K562 (cell line): Measurements from ENCODE around the gene TRIM65. TPM values are rescaled to one million over a fixed set of nuclear protein-coding genes. Genes with fewer than 3 reads are reported as not detected.

Experiments used
- CREB3 ChIP-seq: fragments of 450-650 bp; conservative IDR thresholded peaks from 2 replicates; pipeline ENCODE4 v1.6.1; 2016; ENCODE audit warnings: missing genetic modification characterization, low read depth, mild to moderate bottlenecking, missing compliant biosample characterization, moderate library complexity
- CREM ChIP-seq: IDR thresholded peaks from 2 replicates; pipeline ENCODE4 v1.6.1; 2014; ENCODE audit warnings: antibody characterized with exemption, low read depth
- CTBP1 ChIP-seq: fragments of 450-650 bp; IDR thresholded peaks from 2 replicates; pipeline ENCODE4 v1.6.1; 2016; ENCODE audit warnings: borderline replicate concordance
- ETS1 ChIP-seq: conservative IDR thresholded peaks from 2 replicates; pipeline ENCODE4 v1.6.1; 2011; ENCODE audit warnings: low read depth, mild to moderate bottlenecking, low read length; ENCODE audit not compliant: control insufficient read depth
- KLF1 ChIP-seq: fragments of 450-650 bp; IDR thresholded peaks from 2 replicates; pipeline ENCODE4 v1.6.1; 2016; ENCODE audit warnings: missing genetic modification characterization, missing compliant biosample characterization
- KLF16 ChIP-seq: IDR thresholded peaks from 2 replicates; pipeline ENCODE4 v1.6.1; 2016; ENCODE audit warnings: antibody characterized with exemption
- NBN ChIP-seq: fragments of 450-650 bp; IDR thresholded peaks from 2 replicates; pipeline ENCODE4 v1.6.1; 2016; ENCODE audit warnings: low read depth, mild to moderate bottlenecking
- RBFOX2 ChIP-seq: fragments of 200-400 bp; formaldehyde crosslinking; IDR thresholded peaks from 2 replicates; pipeline ENCODE4 v1.6.1; 2017; ENCODE audit warnings: low read depth, mild to moderate bottlenecking, low read length, moderate library complexity
- RBM25 ChIP-seq: fragments of 200-400 bp; formaldehyde crosslinking; IDR thresholded peaks from 2 replicates; pipeline ENCODE4 v1.6.1; 2018; ENCODE audit warnings: low read length, low read depth, moderate library complexity; ENCODE audit not compliant: severe bottlenecking
- RCOR1 ChIP-seq, 2 experiments: IDR thresholded peaks; 2 replicates each; pipeline ENCODE4 v1.6.1; 2012; ENCODE audit warnings: low read depth in 2 of 2, low read length in 2 of 2, borderline replicate concordance in 1 of 2, improper control_type of control experiment in 1 of 2
- TFAP4 ChIP-seq: sonication (generic); formaldehyde crosslinking; IDR thresholded peaks from 2 replicates; pipeline ENCODE4 v1.8.0; 2022; ENCODE audit warnings: missing genetic modification reagents, mild to moderate bottlenecking, moderate library complexity, borderline replicate concordance
- TGIF2 ChIP-seq: sonication (generic); formaldehyde crosslinking; IDR thresholded peaks from 2 replicates; pipeline ENCODE4 v1.8.1; 2022; ENCODE audit warnings: mild to moderate bottlenecking, missing genetic modification reagents, moderate library complexity
- XRCC5 ChIP-seq: fragments of 200-400 bp; formaldehyde crosslinking; IDR thresholded peaks from 2 replicates; pipeline ENCODE4 v1.6.1; 2017; ENCODE audit warnings: low read depth, mild to moderate bottlenecking, low read length
- ZBTB49 ChIP-seq: sonication (generic); formaldehyde crosslinking; IDR thresholded peaks from 2 replicates; pipeline ENCODE4 v1.8.0; 2022; ENCODE audit warnings: missing genetic modification reagents, mild to moderate bottlenecking, borderline replicate concordance
- ZNF592 ChIP-seq: fragments of 450-650 bp; IDR thresholded peaks from 2 replicates; pipeline ENCODE4 v1.6.1; 2017; ENCODE audit warnings: antibody characterized with exemption, mild to moderate bottlenecking
- polyA plus RNA-seq, 8 experiments: library from polyadenylated mRNA; depleted of rRNA in 4 of 8; stranded (reverse) in 5 of 8; unstranded in 3 of 8; fragments of >200 nt; fragmentation: Nextera tagmentation in 2 of 8; fragmentation: Illumina TruSeq in 1 of 8; extraction: Ambion mirVana in 2 of 8; extraction: Trizol in 1 of 8; gene quantifications; 2 replicates each; pipeline versions ENCODE4 v1.2.1 to v1.2.3, GENCODE V29; 2011 to 2014; ENCODE audit warnings: inconsistent platforms in 1 of 8, missing spikeins in 1 of 8
- total RNA-seq, 7 experiments: library from RNA; depleted of rRNA in 6 of 7; stranded (reverse); fragments of >200 nt in 6 of 7; fragmentation: Illumina TruSeq in 2 of 7; extraction: Trizol in 2 of 7; gene quantifications; 2 replicates each; pipeline versions ENCODE4 v1.2.1 to v1.2.3, GENCODE V29; 2011 to 2021; ENCODE audit warnings: low replicate concordance in 1 of 7

TRIM65 gene
- total and polyA plus RNA-seq, 9 of the 15 experiments (the other 6 are each of a cell fraction or from before 2014, with no cell fraction given) = 2.8 to 45.7 (median 22.9) TPM

- TF ChIP-seq CREB3 (no peak), NBN (peak; percentile 25; the same call in 1 of the 2 replicates), CTBP1 (peak; percentile 70), ETS1 (0 out of 2 replicates have a peak, but pooled peaks have one; percentile 8), TGIF2 (CRISPR knock-in tag) (no peak), TFAP4 (CRISPR knock-in tag) (peak; percentile 42; the same call in 1 of the 2 replicates), RBFOX2 (0 out of 2 replicates have a peak, but pooled peaks have one; percentile 35), CREM (peak; percentile 37; the same call in 1 of the 2 replicates), ZNF592 (peak; percentile 56), RCOR1 (IDR thresholded peaks at IDR 0.05; ENCODE audit: borderline replicate concordance in 1 of 2, low read depth in 2 of 2, low read length in 2 of 2) (peak in 1 of 2 experiments; percentile 75; a peak in 2 of 4 replicates), RBM25 (no peak), KLF1 (tag) (no peak), ZBTB49 (CRISPR knock-in tag) (no peak), KLF16 (peak; percentile 12; the same call in 1 of the 2 replicates), XRCC5 (0 out of 2 replicates have a peak, but pooled peaks have one; percentile 80)
- TF ChIP-seq, all 486 proteins: peak for 19
Measured at GRCh38 chr17:75848523-75849278, 48.0 kb downstream of the TRIM65 start (continued).
